GM10266 (cell line): ENCODE data around the gene MYO5C.

Experiments used
- DNase-seq: peaks from one replicate; pipeline ENCODE4 v3.0.0; 2012; ENCODE audit errors: extremely low spot score
- CTCF ChIP-seq: IDR thresholded peaks from 2 replicates; pipeline ENCODE4 v1.5.1; 2012; ENCODE audit warnings: mild to moderate bottlenecking, low read depth; ENCODE audit not compliant: control insufficient read depth, insufficient read depth; ENCODE audit errors: missing control alignments

Gene MYO5C

GRCh38 chr15:52284164-52284563 is 11.4 kb downstream of the MYO5C start:
- no peak for DNase-seq
- TF ChIP-seq CTCF = no peak

DNA sequence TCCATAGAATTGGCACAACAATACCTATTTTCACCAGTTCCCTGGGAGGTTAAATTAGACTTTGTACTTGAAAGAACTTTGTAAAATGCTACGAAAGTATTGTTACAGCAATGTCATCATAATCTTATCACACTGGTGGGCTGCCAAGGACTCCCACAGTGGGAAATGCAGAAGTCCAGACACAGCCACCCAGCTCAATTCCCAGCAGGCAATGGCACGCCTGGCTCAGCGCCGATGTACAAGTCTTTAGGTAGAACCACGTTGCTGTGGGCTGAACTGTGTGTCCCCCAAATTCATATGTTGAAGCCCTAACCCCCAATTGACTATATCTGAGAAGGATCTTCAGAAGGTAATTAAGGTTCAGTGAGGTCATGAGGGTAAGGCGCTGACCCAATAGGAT is 12.3 kb downstream of the MYO5C start:
- DNase-seq = no peak
- TF ChIP-seq CTCF = no peak

- TF ChIP-seq CTCF = no peak
- no peak for DNase-seq
Observed at GRCh38 chr15:52282418-52282817, 13.2 kb downstream of the MYO5C start.

DNA sequence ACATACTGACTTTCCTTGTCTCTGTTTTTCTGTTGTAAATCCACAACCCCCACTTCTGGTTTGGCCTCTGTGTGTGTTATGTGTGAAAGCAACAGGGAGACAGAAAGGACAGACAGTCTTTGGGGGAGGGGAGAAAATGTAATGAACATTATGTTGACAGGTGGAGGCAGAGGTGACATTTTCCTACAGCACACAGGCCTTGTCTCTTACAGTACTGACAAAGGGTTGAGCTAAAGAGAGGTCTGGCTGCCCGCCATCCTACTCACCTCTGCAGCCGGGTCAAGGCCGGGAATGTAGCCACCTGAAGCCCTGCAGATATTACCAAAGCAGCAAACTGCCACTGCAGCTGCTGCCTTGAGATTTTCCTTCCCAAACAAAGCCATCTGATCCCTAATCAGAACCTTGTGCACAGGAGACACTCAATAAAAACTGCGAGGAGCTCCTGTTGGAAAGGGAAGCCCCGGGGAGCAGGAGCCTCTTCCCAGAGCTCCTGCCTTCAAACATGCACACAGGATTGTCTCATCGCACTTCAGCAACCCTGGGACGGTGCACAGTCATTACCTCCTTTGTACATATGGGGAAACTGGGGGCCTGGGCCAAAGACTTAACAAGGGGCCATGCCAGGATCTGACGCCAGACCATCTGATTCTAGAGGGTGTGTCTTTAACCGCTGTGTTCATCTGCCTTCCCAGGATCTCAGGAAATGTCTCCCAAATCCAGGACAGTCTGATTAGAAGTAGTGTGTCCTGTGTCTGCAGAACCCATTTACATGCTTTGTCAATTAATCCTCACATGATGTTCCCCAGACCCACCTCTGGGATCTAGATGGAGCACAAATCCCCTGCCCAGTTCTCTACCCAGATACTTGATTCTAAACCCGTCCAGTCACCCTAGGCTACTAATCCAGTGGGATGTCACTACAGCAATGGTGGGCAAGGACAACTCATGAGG is 14.2 kb downstream of the MYO5C start:
- DNase-seq = no peak
- TF ChIP-seq CTCF = no peak

DNA sequence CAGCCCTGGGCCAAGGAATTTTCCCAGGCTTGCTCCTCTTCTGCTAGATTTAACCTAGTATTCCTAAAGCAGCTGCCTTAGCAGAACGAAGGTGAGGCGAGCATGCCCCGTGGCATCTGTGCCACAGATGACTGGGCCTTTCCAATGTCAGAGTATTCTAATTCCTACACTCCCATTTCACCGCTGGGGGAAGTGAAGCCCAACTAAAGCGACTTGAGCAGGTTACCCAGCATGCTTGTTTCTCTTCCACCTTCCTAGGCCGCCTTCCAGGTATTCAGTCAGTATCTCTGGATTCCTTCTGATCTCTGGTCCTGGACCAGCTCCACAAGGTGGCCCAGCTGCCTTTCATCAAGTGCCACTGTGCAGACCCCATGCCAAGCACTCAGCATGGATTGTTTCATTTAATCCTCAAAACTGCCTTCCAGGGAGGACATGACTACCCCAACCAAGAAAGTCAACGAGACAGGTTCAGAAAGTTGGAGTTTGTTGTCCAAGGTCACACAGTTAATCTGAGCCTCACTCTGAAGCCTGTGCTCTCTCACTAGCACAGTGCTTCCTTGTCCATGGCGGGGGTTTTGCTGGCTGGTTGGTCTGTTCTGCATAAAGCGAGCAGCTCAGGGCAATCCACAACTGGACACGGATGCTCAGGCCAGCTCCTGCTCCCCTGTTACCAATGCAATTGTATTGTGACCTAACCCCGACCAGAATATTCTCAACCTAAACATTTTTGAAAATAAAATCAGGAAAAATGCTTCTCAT is 15.1 kb downstream of the MYO5C start:
- no peak for TF ChIP-seq CTCF
- no peak for DNase-seq

GRCh38 chr15:52278636-52279367 is 16.8 kb downstream of the MYO5C start:
- TF ChIP-seq CTCF = no peak
- DNase-seq = no peak

DNA sequence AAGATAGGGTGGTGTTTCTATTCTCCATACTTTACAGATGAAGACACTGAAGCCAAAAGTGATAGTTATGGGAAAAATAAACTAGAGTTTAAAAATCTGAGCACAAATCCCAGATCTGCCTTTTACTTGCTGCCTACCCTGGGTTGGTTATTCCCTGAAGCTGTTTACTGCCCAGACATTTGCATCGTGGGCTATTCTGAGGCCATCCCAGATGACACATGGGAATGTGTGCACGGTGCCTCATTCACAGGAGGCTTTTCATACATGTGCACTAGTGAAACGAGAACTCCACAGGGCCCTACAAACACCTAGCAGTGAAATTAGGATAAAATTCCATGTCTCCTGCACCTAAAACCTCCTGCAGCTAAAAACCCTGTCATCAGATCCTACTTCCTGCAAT is 17.5 kb downstream of the MYO5C start:
- DNase-seq = no peak
- TF ChIP-seq CTCF = no peak
